Measurements from ENCODE around the gene POLR2B.

GRCh38 chr4:57018980-57019379 lies 40.3 kb downstream of the POLR2B start:
- no peak for TF ChIP-seq ZNF274 (IDR thresholded peaks at IDR 0.05; ENCODE audit: low read depth, low read length)
- TF ChIP-seq YY1 (IDR thresholded peaks at IDR 0.05; ENCODE audit: insufficient read depth, insufficient read length) = no peak
